GM12878 (cell line): ENCODE data around the gene FSTL1. TPM values are rescaled to one million over a fixed set of nuclear protein-coding genes. Genes with fewer than 3 reads are reported as not detected.

ENCODE experiments used
- ATAC-seq: fragments of 200-7000 bp; cut with Tn5 transposase; 3 replicates; pipeline ENCODE4 v1.9.1; 2020; ENCODE audit warnings: mild to moderate bottlenecking, moderate library complexity
- BruUV-seq: library from RNA; stranded (reverse); fragments of 400-500 nt; replicated peaks from 2 replicates; lab custom pipeline; 2021; lab: Mats Ljungman, UMichigan
- CTCF ChIA-PET: fragments of 300-600 bp; sonication (Branson Sonifier 250); formaldehyde crosslinking; extraction: SDS; loops from one replicate; lab custom pipeline; 2021; ENCODE audit warnings: inconsistent platforms; lab: Yijun Ruan, JAX
- POLR2A ChIA-PET: fragments of 350-600 bp; formaldehyde crosslinking; extraction: SDS; loops from one replicate; lab custom pipeline; 2021; ENCODE audit warnings: inconsistent platforms; lab: Charles Lee
- RAD21 ChIA-PET: fragments of 300-600 bp; sonication (Branson Sonifier 250); formaldehyde crosslinking; loops from one replicate; lab custom pipeline; 2023; ENCODE audit warnings: antibody characterized with exemption; ENCODE audit not compliant: unreplicated experiment; lab: Charles Lee
- SMC1A ChIA-PET: fragments of 300-600 bp; sonication (Branson Sonifier 250); formaldehyde crosslinking; loops from one replicate; lab custom pipeline; 2023; ENCODE audit not compliant: unreplicated experiment, uncharacterized antibody; lab: Charles Lee
- DNase-seq: peaks from one replicate; pipeline ENCODE4 v3.0.0-alpha.2; 2011; ENCODE audit warnings: low read depth, low spot score
- FAIRE-seq: peaks from 3 replicates; lab custom pipeline; 2011; peaks lifted over from hg19 to GRCh38; lab: Jason Lieb, UNC
- H2AFZ ChIP-seq: 2 replicates; pipeline ENCODE4 v1.6.0; 2011; ENCODE audit warnings: low read depth, low read length, control low read depth; ENCODE audit not compliant: control insufficient read depth
- H3K27ac ChIP-seq: 2 replicates; pipeline ENCODE4 v1.5.1; 2011; ENCODE audit warnings: control low read depth; ENCODE audit not compliant: control insufficient read depth, insufficient read depth
- H3K27me3 ChIP-seq, 2 experiments: replicated peaks in 1 of 2; 2 replicates each; pipeline versions ENCODE4 v1.6.0 to v1.6.1; 2011; ENCODE audit warnings: low read length in 1 of 2; ENCODE audit not compliant: control insufficient read depth in 2 of 2, insufficient read depth in 2 of 2
- H3K36me3 ChIP-seq, 2 experiments: 2 replicates each; pipeline ENCODE4 v1.5.1; 2011; ENCODE audit warnings: low read length in 1 of 2; ENCODE audit not compliant: control insufficient read depth in 2 of 2, insufficient read depth in 2 of 2
- H3K4me1 ChIP-seq: 2 replicates; pipeline ENCODE4 v1.6.1; 2011; ENCODE audit warnings: mild to moderate bottlenecking, low read length, moderate library complexity, mixed read lengths; ENCODE audit not compliant: control insufficient read depth, insufficient read depth
- H3K4me2 ChIP-seq: 2 replicates; pipeline ENCODE4 v1.6.0; 2011; ENCODE audit warnings: control low read depth; ENCODE audit not compliant: control insufficient read depth, insufficient read depth
- H3K4me3 ChIP-seq: fragments of 200-600 bp; sonication (generic); 2 replicates; pipeline ENCODE4 v1.5.1; 2016
- H3K79me2 ChIP-seq: 2 replicates; pipeline ENCODE4 v1.6.0; 2011; ENCODE audit warnings: low read length; ENCODE audit not compliant: control insufficient read depth, insufficient read depth
- H3K9ac ChIP-seq: 2 replicates; pipeline ENCODE4 v1.8.0; 2011; ENCODE audit warnings: low read length, control low read depth, mixed read lengths; ENCODE audit not compliant: control insufficient read depth, insufficient read depth
- H3K9me3 ChIP-seq: replicated peaks from 3 replicates; pipeline ENCODE4 v1.5.1; 2011; ENCODE audit warnings: mild to moderate bottlenecking, low read length; ENCODE audit not compliant: control insufficient read depth, insufficient read depth
- H4K20me1 ChIP-seq: 2 replicates; pipeline ENCODE4 v1.6.0; 2011; ENCODE audit not compliant: control insufficient read depth, insufficient read depth
- BCL11A ChIP-seq: IDR thresholded peaks from 2 replicates; pipeline ENCODE4 v1.6.1; 2011; ENCODE audit warnings: low read depth, low read length
- CEBPB ChIP-seq, 2 experiments: fragments of 150-350 bp in 1 of 2; IDR thresholded peaks; 2 replicates each; pipeline ENCODE4 v1.6.1; 2012 to 2014; ENCODE audit warnings: low read depth in 2 of 2, low read length in 2 of 2, borderline replicate concordance in 1 of 2, inconsistent platforms in 1 of 2
- EED ChIP-seq: sonication (generic); IDR thresholded peaks from 2 replicates; pipeline ENCODE4 v1.6.1; 2016; ENCODE audit warnings: antibody characterized with exemption, low read depth
- KLF5 ChIP-seq: fragments of 450-650 bp; IDR thresholded peaks from 2 replicates; pipeline ENCODE4 v1.6.1; 2014; ENCODE audit warnings: mild to moderate bottlenecking; ENCODE audit not compliant: partially characterized antibody
- MTA2 ChIP-seq: fragments of 450-650 bp; IDR thresholded peaks from 2 replicates; pipeline ENCODE4 v1.6.1; 2016; ENCODE audit warnings: low read depth, mild to moderate bottlenecking, moderate library complexity
- NR2C1 ChIP-seq: fragments of 450-650 bp; IDR thresholded peaks from 2 replicates; pipeline ENCODE4 v1.6.1; 2017; ENCODE audit warnings: antibody characterized with exemption, mild to moderate bottlenecking, moderate library complexity
- PAX8 ChIP-seq: fragments of 450-650 bp; IDR thresholded peaks from 2 replicates; pipeline ENCODE4 v1.6.1; 2017; ENCODE audit warnings: mild to moderate bottlenecking, moderate library complexity
- POLR2A ChIP-seq: IDR thresholded peaks from 2 replicates; pipeline ENCODE4 v1.6.1; 2011; ENCODE audit warnings: low read depth, mild to moderate bottlenecking, low read length
- RB1 ChIP-seq: fragments of 450-650 bp; formaldehyde crosslinking; IDR thresholded peaks from 2 replicates; pipeline ENCODE4 v1.6.1; 2017; ENCODE audit warnings: mild to moderate bottlenecking, borderline replicate concordance
- SMC3 ChIP-seq: IDR thresholded peaks from 2 replicates; pipeline ENCODE4 v1.6.1; 2011; ENCODE audit warnings: low read length, improper control_type of control experiment, borderline replicate concordance
- TCF7 ChIP-seq: IDR thresholded peaks from 2 replicates; pipeline ENCODE4 v1.6.1; 2014; ENCODE audit warnings: antibody characterized with exemption, borderline replicate concordance
- WRNIP1 ChIP-seq: IDR thresholded peaks from 2 replicates; pipeline ENCODE4 v1.6.1; 2011; ENCODE audit warnings: low read depth, low read length, improper control_type of control experiment, borderline replicate concordance
- WGBS: methylation state at CpG from one replicate; pipeline ENCODE4 v1.1.6; 2016; ENCODE audit warnings: low lambda C conversion rate; ENCODE audit not compliant: insufficient replicate concordance, insufficient coverage; ENCODE audit errors: missing lambda C conversion rate; 5-methylcytosine and 5-hydroxymethylcytosine counted together
- in situ Hi-C: fragments of 300-500 bp; cut with MboI; formaldehyde crosslinking; loops from 9 replicates; pipeline ENCODE4 v1.14.3; 2018; ENCODE audit warnings: mixed read lengths
- intact Hi-C: fragments of 100-400 bp; cut with micrococcal nuclease; formaldehyde crosslinking; loops from one replicate; pipeline ENCODE4 v1.14.2; 2022; ENCODE audit not compliant: unreplicated experiment
- polyA plus RNA-seq, 11 experiments: library from polyadenylated mRNA; depleted of rRNA in 4 of 11; unstranded in 6 of 11; stranded (reverse) in 5 of 11; fragments of >200 nt; fragmentation: Nextera tagmentation in 4 of 11; fragmentation: Illumina TruSeq in 1 of 11; extraction: Ambion mirVana in 4 of 11; extraction: Trizol in 1 of 11; gene quantifications; 1 replicate in 1 of 11; 2 replicates in 10 of 11; pipeline versions ENCODE4 v1.2.1 to v1.2.3, GENCODE V29; 2011 to 2016; ENCODE audit warnings: inconsistent platforms in 2 of 11, missing spikeins in 2 of 11, low read depth in 1 of 11
- total RNA-seq, 4 experiments: library from RNA; depleted of rRNA in 3 of 4; stranded (reverse); fragments of >200 nt in 3 of 4; fragmentation: Illumina TruSeq in 1 of 4; extraction: Trizol in 1 of 4; gene quantifications; 2 replicates each; pipeline versions ENCODE4 v1.2.1 to v1.2.3, GENCODE V29; 2013 to 2021
- TF ChIP-seq, protein P1 (sequence below): fragments of 450-650 bp; IDR thresholded peaks from 2 replicates; pipeline ENCODE4 v1.6.1; 2018; ENCODE audit warnings: mild to moderate bottlenecking, low read depth, moderate library complexity; ENCODE audit not compliant: partially characterized antibody
- TF ChIP-seq, protein P2 (sequence below): IDR thresholded peaks from 2 replicates; pipeline ENCODE4 v1.6.1; 2011; ENCODE audit warnings: borderline replicate concordance, low read depth, mild to moderate bottlenecking, moderate library complexity, low read length; ENCODE audit not compliant: insufficient read depth, poor library complexity, severe bottlenecking

FSTL1 gene
- total and polyA plus RNA-seq, 10 of the 15 experiments (the other 5 are each of a cell fraction or from before 2014, with no cell fraction given), result 0.06 to 1.7 (median 0.32) TPM; not detected in 4

DNA sequence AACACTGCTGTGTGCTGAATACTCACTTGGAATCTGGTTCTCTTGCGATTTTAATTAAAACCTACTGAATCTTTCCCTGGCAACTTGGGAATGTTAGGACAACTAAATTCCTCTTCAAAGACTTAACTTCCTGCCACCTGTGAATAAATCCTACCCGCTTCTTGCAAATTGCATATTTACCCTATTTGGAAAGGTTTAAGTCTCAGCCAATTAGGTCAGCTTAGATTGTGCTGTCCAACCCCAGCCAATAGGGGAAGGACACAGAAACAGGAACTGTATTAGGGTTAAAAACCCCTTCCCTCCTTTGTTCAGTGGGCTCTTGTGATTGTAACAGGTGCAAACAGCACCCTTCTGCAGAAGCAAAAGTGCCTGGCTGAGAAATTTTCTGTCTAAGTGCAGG, 38.6 kb upstream of the FSTL1 start:
- Histone ChIP-seq H3K4me1 (no peaks in the 10 kb centered on the region), H3K27ac (no peak overlapping the region), H3K9me3 (no peaks in the 10 kb centered on the region; the same call in 2 of the 3 replicates), H2AFZ (no peak overlapping the region), H4K20me1 (no peaks in the 10 kb centered on the region), H3K36me3 (no peaks in the 10 kb centered on the region), H3K4me2 (no peak overlapping the region), H3K79me2 (no peaks in the 10 kb centered on the region), H3K27me3 (no peaks in the 10 kb centered on the region), H3K4me3 (no peak overlapping the region), H3K9ac (no peak overlapping the region)
- in situ Hi-C loops, result no loop called here
- FAIRE-seq, result no peak
- ChIA-PET RAD21 (no interaction called here), SMC1A (no interaction called here), CTCF (no interaction called here), POLR2A (no interaction called here)
- WGBS, result 88% methylated on average over 2 of the region's 2 CpGs
- intact Hi-C loops, result no loop called here
- BruUV-seq, result no TSS peak
- no peak for ATAC-seq
- DNase-seq, result no peak
- TF ChIP-seq RB1 (no peak), PAX8 (no peak), POLR2A (no peak), CEBPB (IDR thresholded peaks at IDR 0.05; ENCODE audit: borderline replicate concordance in 1 of 2, low read depth in 2 of 2, low read length in 2 of 2) (no peak), TCF7 (no peak), WRNIP1 (no peak), KLF5 (no peak), SMC3 (no peak), EED (no peak), MTA2 (no peak), NR2C1 (no peak), BCL11A (no peak)
- TF ChIP-seq, protein P1, sequence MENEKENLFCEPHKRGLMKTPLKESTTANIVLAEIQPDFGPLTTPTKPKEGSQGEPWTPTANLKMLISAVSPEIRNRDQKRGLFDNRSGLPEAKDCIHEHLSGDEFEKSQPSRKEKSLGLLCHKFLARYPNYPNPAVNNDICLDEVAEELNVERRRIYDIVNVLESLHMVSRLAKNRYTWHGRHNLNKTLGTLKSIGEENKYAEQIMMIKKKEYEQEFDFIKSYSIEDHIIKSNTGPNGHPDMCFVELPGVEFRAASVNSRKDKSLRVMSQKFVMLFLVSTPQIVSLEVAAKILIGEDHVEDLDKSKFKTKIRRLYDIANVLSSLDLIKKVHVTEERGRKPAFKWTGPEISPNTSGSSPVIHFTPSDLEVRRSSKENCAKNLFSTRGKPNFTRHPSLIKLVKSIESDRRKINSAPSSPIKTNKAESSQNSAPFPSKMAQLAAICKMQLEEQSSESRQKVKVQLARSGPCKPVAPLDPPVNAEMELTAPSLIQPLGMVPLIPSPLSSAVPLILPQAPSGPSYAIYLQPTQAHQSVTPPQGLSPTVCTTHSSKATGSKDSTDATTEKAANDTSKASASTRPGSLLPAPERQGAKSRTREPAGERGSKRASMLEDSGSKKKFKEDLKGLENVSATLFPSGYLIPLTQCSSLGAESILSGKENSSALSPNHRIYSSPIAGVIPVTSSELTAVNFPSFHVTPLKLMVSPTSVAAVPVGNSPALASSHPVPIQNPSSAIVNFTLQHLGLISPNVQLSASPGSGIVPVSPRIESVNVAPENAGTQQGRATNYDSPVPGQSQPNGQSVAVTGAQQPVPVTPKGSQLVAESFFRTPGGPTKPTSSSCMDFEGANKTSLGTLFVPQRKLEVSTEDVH, result no peak
- TF ChIP-seq, protein P2, sequence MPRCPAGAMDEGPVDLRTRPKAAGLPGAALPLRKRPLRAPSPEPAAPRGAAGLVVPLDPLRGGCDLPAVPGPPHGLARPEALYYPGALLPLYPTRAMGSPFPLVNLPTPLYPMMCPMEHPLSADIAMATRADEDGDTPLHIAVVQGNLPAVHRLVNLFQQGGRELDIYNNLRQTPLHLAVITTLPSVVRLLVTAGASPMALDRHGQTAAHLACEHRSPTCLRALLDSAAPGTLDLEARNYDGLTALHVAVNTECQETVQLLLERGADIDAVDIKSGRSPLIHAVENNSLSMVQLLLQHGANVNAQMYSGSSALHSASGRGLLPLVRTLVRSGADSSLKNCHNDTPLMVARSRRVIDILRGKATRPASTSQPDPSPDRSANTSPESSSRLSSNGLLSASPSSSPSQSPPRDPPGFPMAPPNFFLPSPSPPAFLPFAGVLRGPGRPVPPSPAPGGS, result no peak
